HepG2 (cell line): ENCODE data around the gene LAG3. TPM values are rescaled to one million over a fixed set of nuclear protein-coding genes. Genes with fewer than 3 reads are reported as not detected.

Source experiments
- ATAC-seq: fragments of 200-7000 bp; cut with Tn5 transposase; 3 replicates; pipeline ENCODE4 v1.9.1; 2020; ENCODE audit warnings: mild to moderate bottlenecking, moderate library complexity
- BruUV-seq: library from RNA; stranded (reverse); fragments of 400-500 nt; replicated peaks from 2 replicates; lab custom pipeline; 2021; lab: Mats Ljungman, UMichigan
- CTCF ChIA-PET: fragments of 300-600 bp; formaldehyde crosslinking; extraction: SDS; loops from one replicate; lab custom pipeline; 2021; ENCODE audit warnings: low total read pairs, inconsistent platforms, low intra/inter-chr PET ratio; lab: Yijun Ruan, JAX
- POLR2A ChIA-PET: fragments of 350-600 bp; sonication (Branson Sonifier 250); formaldehyde crosslinking; loops from one replicate; lab custom pipeline; 2020; ENCODE audit warnings: antibody characterized with exemption, inconsistent platforms; lab: Yijun Ruan, JAX
- DNase-seq: peaks from one replicate; pipeline ENCODE4 v3.0.0-alpha.2; 2015; ENCODE audit warnings: low spot score
- FAIRE-seq: peaks from 3 replicates; lab custom pipeline; 2011; peaks lifted over from hg19 to GRCh38; lab: Jason Lieb, UNC
- H2AFZ ChIP-seq: one replicate; pipeline ENCODE4 v1.6.1; 2011; ENCODE audit warnings: low read length, inconsistent platforms
- H3K27ac ChIP-seq: fragments of 300-600 bp; 3 replicates; pipeline ENCODE4 v1.8.0; 2011; ENCODE audit warnings: mixed run types, mild to moderate bottlenecking, mixed read lengths, low read length, inconsistent platforms; ENCODE audit not compliant: insufficient read depth; ENCODE audit errors: extremely low read length
- H3K27me3 ChIP-seq, 2 experiments: fragments of 200-600 bp in 1 of 2; 2 replicates in 1 of 2; 3 replicates in 1 of 2; pipeline versions ENCODE4 v1.6.0 to v1.8.0; 2011; ENCODE audit warnings: low read length in 2 of 2, mild to moderate bottlenecking in 2 of 2, moderate library complexity in 2 of 2, inconsistent platforms in 1 of 2; ENCODE audit not compliant: insufficient read depth in 2 of 2, control insufficient read depth in 1 of 2
- H3K36me3 ChIP-seq, 2 experiments: fragments of 200-600 bp in 1 of 2; replicated peaks in 1 of 2; 2 replicates in 1 of 2; 3 replicates in 1 of 2; pipeline versions ENCODE4 v1.5.1 to v1.8.0; 2011; ENCODE audit warnings: low read length in 2 of 2, inconsistent platforms in 1 of 2; ENCODE audit not compliant: insufficient read depth in 2 of 2, control insufficient read depth in 1 of 2
- H3K4me1 ChIP-seq: 2 replicates; pipeline ENCODE4 v1.5.1; 2012; ENCODE audit warnings: low read length, inconsistent platforms; ENCODE audit not compliant: insufficient read depth
- H3K4me2 ChIP-seq: 2 replicates; pipeline ENCODE4 v1.6.0; 2011; ENCODE audit warnings: low read depth, low read length, inconsistent platforms
- H3K4me3 ChIP-seq, 3 experiments: fragments of 200-600 bp in 1 of 3; sonication (generic), shearing (Covaris generic) in 1 of 3; replicated peaks in 1 of 3; 2 replicates each; pipeline ENCODE4 v1.5.1; 2011 to 2016; ENCODE audit warnings: low read length in 3 of 3, inconsistent platforms in 2 of 3, low read depth in 2 of 3, mild to moderate bottlenecking in 2 of 3, control low read depth in 1 of 3, mixed read lengths in 1 of 3; ENCODE audit not compliant: insufficient read depth in 1 of 3
- H3K79me2 ChIP-seq: one replicate; pipeline ENCODE4 v1.6.1; 2011; ENCODE audit warnings: low read length, inconsistent platforms; ENCODE audit not compliant: insufficient read depth
- H3K9ac ChIP-seq: 2 replicates; pipeline ENCODE4 v1.6.0; 2011; ENCODE audit warnings: mild to moderate bottlenecking, low read depth, low read length, inconsistent platforms; ENCODE audit not compliant: insufficient read depth
- H3K9me3 ChIP-seq: 2 replicates; pipeline ENCODE4 v1.5.1; 2012; ENCODE audit warnings: mild to moderate bottlenecking, low read length
- H4K20me1 ChIP-seq: 2 replicates; pipeline ENCODE4 v1.6.0; 2011; ENCODE audit warnings: inconsistent platforms, mild to moderate bottlenecking, low read length, moderate library complexity; ENCODE audit not compliant: insufficient read depth
- AGO2 ChIP-seq: fragments of 200-400 bp; formaldehyde crosslinking; optimal IDR thresholded peaks from 2 replicates; pipeline ENCODE3; 2017; ENCODE audit warnings: mild to moderate bottlenecking, low read depth, low read length, moderate library complexity
- FIP1L1 ChIP-seq: fragments of 200-400 bp; formaldehyde crosslinking; IDR thresholded peaks from 2 replicates; pipeline ENCODE4 v1.6.1; 2018; ENCODE audit warnings: low read depth, mild to moderate bottlenecking, low read length, moderate library complexity, borderline replicate concordance; ENCODE audit not compliant: insufficient read depth
- HES4 ChIP-seq: sonication (generic); formaldehyde crosslinking; IDR thresholded peaks from 2 replicates; pipeline ENCODE4 v1.9.0; 2021; ENCODE audit warnings: mild to moderate bottlenecking, missing genetic modification reagents, borderline replicate concordance
- ZBTB7B ChIP-seq: sonication (generic); formaldehyde crosslinking; IDR thresholded peaks from 2 replicates; pipeline ENCODE4 v1.4.0; 2020; ENCODE audit warnings: missing genetic modification reagents
- ZNF674 ChIP-seq: sonication (generic); formaldehyde crosslinking; IDR thresholded peaks from 2 replicates; pipeline ENCODE4 v1.5.0; 2020; ENCODE audit warnings: low read depth, mild to moderate bottlenecking, missing genetic modification reagents
- ZNF850 ChIP-seq: sonication (generic); formaldehyde crosslinking; conservative IDR thresholded peaks from 2 replicates; pipeline ENCODE4 v1.9.0; 2021; ENCODE audit warnings: mild to moderate bottlenecking, missing genetic modification reagents
- WGBS: methylation state at CpG from one replicate; pipeline ENCODE4 v1.1.6; 2017; ENCODE audit warnings: low lambda C conversion rate; 5-methylcytosine and 5-hydroxymethylcytosine counted together
- in situ Hi-C: cut with HindIII; loops from 2 replicates; pipeline ENCODE4 v1.10.0; 2017; ENCODE audit warnings: low pct_unique_long_range_greater_than_20kb; ENCODE audit not compliant: extremely low pct_ligation_motif_present
- intact Hi-C: fragments of 100-400 bp; cut with micrococcal nuclease; formaldehyde crosslinking; loops from one replicate; pipeline ENCODE4 v1.10.0; 2022; ENCODE audit not compliant: unreplicated experiment
- polyA plus RNA-seq, 8 experiments: library from polyadenylated mRNA; depleted of rRNA in 3 of 8; stranded (reverse) in 7 of 8; unstranded in 1 of 8; fragments of >200 nt; fragmentation: Illumina TruSeq in 4 of 8; extraction: Trizol in 4 of 8; gene quantifications; 2 replicates each; pipeline versions ENCODE4 v1.2.1 to v1.2.3, GENCODE V29; 2011 to 2016; ENCODE audit warnings: low read depth in 4 of 8, missing spikeins in 1 of 8, mixed read lengths in 1 of 8; ENCODE audit not compliant: insufficient read depth in 1 of 8
- total RNA-seq, 5 experiments: library from RNA; depleted of rRNA; stranded (reverse); fragments of >200 nt; fragmentation: Illumina TruSeq; extraction: Trizol; gene quantifications; 2 replicates each; pipeline ENCODE4 v1.2.3, GENCODE V29; 2016; ENCODE audit warnings: low read depth in 1 of 5
- TF ChIP-seq, protein P1 (sequence below): sonication (generic); formaldehyde crosslinking; IDR thresholded peaks from 2 replicates; pipeline ENCODE4 v1.4.0; 2020; ENCODE audit warnings: low read depth, mild to moderate bottlenecking, missing genetic modification reagents
- TF ChIP-seq, protein P2 (sequence below): sonication (generic); formaldehyde crosslinking; IDR thresholded peaks from 2 replicates; pipeline ENCODE4 v1.4.0; 2020; ENCODE audit warnings: missing genetic modification reagents
- TF ChIP-seq, protein P3 (sequence below): sonication (generic); formaldehyde crosslinking; IDR thresholded peaks from 2 replicates; pipeline ENCODE4 v1.4.0; 2020; ENCODE audit warnings: missing genetic modification reagents
- TF ChIP-seq, protein P4 (sequence below): fragments of 450-650 bp; IDR thresholded peaks from 2 replicates; pipeline ENCODE4 v1.6.1; 2017; ENCODE audit warnings: mild to moderate bottlenecking
- TF ChIP-seq, protein P5 (sequence below): sonication (generic); formaldehyde crosslinking; IDR thresholded peaks from 2 replicates; pipeline ENCODE4 v1.5.1; 2020; ENCODE audit warnings: missing genetic modification reagents, mild to moderate bottlenecking, borderline replicate concordance

Gene LAG3
- total and polyA plus RNA-seq, 2 of the 13 experiments (the other 11 are each of a cell fraction or from before 2014, with no cell fraction given), result 0.11 to 0.26 TPM

DNA sequence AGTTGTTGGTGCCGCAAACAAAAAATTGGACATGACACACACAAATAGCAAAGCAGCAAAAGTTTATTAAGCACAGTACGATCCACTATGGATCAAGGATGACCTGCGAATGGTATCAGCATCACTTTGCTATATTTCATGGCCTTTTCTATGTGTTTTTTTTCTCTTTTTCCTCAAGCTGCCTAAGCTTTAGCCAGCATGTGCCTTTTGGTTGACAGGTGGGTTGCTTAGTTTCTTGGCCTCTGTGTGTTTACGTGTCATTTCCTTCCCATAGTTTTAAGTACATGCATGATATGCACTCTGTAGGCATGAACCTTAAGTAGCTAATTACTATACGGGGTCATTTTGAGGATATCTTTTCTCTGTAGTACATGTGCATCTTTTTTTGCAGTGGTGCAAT, 26.8 kb downstream of the LAG3 start:
- intact Hi-C loops, result no loop called here
- H3K4me2 ChIP-seq, result no peak overlapping the region
- H4K20me1 ChIP-seq, result no peaks in the 10 kb centered on the region
- in situ Hi-C loops, result no loop called here
- no peak overlapping the region for H3K4me3 ChIP-seq
- no peaks in the 10 kb centered on the region for H3K36me3 ChIP-seq
- CTCF ChIA-PET, result no interaction called here
- FAIRE-seq (no peak), DNase-seq (no peak), ATAC-seq (no peak)
- no peak overlapping the region for H2AFZ ChIP-seq
- H3K4me1 ChIP-seq, result peaks cover 38% of the 10 kb centered on the region
- no peak overlapping the region for H3K27ac ChIP-seq
- H3K9me3 ChIP-seq, result no peaks in the 10 kb centered on the region
- BruUV-seq, result no TSS peak
- TF ChIP-seq, protein P1, sequence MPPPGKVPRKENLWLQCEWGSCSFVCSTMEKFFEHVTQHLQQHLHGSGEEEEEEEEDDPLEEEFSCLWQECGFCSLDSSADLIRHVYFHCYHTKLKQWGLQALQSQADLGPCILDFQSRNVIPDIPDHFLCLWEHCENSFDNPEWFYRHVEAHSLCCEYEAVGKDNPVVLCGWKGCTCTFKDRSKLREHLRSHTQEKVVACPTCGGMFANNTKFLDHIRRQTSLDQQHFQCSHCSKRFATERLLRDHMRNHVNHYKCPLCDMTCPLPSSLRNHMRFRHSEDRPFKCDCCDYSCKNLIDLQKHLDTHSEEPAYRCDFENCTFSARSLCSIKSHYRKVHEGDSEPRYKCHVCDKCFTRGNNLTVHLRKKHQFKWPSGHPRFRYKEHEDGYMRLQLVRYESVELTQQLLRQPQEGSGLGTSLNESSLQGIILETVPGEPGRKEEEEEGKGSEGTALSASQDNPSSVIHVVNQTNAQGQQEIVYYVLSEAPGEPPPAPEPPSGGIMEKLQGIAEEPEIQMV (CRISPR knock-in tag), result no peak
- no peak for TF ChIP-seq HES4 (CRISPR knock-in tag)
- TF ChIP-seq, protein P2, sequence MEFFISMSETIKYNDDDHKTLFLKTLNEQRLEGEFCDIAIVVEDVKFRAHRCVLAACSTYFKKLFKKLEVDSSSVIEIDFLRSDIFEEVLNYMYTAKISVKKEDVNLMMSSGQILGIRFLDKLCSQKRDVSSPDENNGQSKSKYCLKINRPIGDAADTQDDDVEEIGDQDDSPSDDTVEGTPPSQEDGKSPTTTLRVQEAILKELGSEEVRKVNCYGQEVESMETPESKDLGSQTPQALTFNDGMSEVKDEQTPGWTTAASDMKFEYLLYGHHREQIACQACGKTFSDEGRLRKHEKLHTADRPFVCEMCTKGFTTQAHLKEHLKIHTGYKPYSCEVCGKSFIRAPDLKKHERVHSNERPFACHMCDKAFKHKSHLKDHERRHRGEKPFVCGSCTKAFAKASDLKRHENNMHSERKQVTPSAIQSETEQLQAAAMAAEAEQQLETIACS, result no peak
- TF ChIP-seq, protein P3, sequence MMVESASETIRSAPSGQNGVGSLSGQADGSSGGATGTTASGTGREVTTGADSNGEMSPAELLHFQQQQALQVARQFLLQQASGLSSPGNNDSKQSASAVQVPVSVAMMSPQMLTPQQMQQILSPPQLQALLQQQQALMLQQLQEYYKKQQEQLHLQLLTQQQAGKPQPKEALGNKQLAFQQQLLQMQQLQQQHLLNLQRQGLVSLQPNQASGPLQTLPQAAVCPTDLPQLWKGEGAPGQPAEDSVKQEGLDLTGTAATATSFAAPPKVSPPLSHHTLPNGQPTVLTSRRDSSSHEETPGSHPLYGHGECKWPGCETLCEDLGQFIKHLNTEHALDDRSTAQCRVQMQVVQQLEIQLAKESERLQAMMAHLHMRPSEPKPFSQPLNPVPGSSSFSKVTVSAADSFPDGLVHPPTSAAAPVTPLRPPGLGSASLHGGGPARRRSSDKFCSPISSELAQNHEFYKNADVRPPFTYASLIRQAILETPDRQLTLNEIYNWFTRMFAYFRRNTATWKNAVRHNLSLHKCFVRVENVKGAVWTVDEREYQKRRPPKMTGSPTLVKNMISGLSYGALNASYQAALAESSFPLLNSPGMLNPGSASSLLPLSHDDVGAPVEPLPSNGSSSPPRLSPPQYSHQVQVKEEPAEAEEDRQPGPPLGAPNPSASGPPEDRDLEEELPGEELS, result no peak
- TF ChIP-seq ZNF850 (CRISPR knock-in tag), result no peak
- TF ChIP-seq, protein P4, sequence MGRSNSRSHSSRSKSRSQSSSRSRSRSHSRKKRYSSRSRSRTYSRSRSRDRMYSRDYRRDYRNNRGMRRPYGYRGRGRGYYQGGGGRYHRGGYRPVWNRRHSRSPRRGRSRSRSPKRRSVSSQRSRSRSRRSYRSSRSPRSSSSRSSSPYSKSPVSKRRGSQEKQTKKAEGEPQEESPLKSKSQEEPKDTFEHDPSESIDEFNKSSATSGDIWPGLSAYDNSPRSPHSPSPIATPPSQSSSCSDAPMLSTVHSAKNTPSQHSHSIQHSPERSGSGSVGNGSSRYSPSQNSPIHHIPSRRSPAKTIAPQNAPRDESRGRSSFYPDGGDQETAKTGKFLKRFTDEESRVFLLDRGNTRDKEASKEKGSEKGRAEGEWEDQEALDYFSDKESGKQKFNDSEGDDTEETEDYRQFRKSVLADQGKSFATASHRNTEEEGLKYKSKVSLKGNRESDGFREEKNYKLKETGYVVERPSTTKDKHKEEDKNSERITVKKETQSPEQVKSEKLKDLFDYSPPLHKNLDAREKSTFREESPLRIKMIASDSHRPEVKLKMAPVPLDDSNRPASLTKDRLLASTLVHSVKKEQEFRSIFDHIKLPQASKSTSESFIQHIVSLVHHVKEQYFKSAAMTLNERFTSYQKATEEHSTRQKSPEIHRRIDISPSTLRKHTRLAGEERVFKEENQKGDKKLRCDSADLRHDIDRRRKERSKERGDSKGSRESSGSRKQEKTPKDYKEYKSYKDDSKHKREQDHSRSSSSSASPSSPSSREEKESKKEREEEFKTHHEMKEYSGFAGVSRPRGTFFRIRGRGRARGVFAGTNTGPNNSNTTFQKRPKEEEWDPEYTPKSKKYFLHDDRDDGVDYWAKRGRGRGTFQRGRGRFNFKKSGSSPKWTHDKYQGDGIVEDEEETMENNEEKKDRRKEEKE, result no peak
- no peak for TF ChIP-seq ZBTB7B (CRISPR knock-in tag)
- TF ChIP-seq ZNF674 (CRISPR knock-in tag), result no peak
- TF ChIP-seq, protein P5, sequence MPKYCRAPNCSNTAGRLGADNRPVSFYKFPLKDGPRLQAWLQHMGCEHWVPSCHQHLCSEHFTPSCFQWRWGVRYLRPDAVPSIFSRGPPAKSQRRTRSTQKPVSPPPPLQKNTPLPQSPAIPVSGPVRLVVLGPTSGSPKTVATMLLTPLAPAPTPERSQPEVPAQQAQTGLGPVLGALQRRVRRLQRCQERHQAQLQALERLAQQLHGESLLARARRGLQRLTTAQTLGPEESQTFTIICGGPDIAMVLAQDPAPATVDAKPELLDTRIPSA (CRISPR knock-in tag), result no peak
- TF ChIP-seq AGO2, result no peak
- TF ChIP-seq FIP1L1, result no peak
- H3K27me3 ChIP-seq, result no peaks in the 10 kb centered on the region; a peak in 1 of 5 replicates
- 93% methylated on average over 5 of the region's 5 CpGs for WGBS
- no peaks in the 10 kb centered on the region for H3K79me2 ChIP-seq
- POLR2A ChIA-PET, result no interaction called here
- no peak overlapping the region for H3K9ac ChIP-seq
